Omental fat pad (tissue), 4 donors: ENCODE data around the gene SLC2A4. TPM values are rescaled to one million over a fixed set of nuclear protein-coding genes. Genes with fewer than 3 reads are reported as not detected.
"Not testable (repeated sequence)": the region's sequence is repeated elsewhere in the genome, so short reads cannot be mapped to it uniquely, and the experiment has no call there.

Experiments
- ATAC-seq: fragments of 150-250 bp; one replicate; pipeline ENCODE4 v1.9.1; 2016; ENCODE audit warnings: mild to moderate bottlenecking, moderate library complexity; ENCODE audit not compliant: low FRiP score
- DNase-seq: peaks from one replicate; pipeline ENCODE4 v3.0.0-alpha.2; 2019; ENCODE audit warnings: low spot score
- total RNA-seq, 4 donors: library from RNA; depleted of rRNA; stranded (reverse); fragments of >200 nt; gene quantifications; one replicate each; pipeline ENCODE4 v1.1.0, GENCODE V29; 2016
- TF ChIP-seq, protein P1 (sequence below), 3 donors: fragments of 450-650 bp; IDR thresholded peaks; one replicate each; pipeline ENCODE4 v1.5.1; 2016 to 2017; ENCODE audit warnings: antibody characterized with exemption in 3 of 3, mild to moderate bottlenecking in 3 of 3, moderate library complexity in 2 of 3

The SLC2A4 gene
- total RNA-seq, 4 donors from 2014 or later: 8.9 to 29.2 (median 12.1) TPM

DNA sequence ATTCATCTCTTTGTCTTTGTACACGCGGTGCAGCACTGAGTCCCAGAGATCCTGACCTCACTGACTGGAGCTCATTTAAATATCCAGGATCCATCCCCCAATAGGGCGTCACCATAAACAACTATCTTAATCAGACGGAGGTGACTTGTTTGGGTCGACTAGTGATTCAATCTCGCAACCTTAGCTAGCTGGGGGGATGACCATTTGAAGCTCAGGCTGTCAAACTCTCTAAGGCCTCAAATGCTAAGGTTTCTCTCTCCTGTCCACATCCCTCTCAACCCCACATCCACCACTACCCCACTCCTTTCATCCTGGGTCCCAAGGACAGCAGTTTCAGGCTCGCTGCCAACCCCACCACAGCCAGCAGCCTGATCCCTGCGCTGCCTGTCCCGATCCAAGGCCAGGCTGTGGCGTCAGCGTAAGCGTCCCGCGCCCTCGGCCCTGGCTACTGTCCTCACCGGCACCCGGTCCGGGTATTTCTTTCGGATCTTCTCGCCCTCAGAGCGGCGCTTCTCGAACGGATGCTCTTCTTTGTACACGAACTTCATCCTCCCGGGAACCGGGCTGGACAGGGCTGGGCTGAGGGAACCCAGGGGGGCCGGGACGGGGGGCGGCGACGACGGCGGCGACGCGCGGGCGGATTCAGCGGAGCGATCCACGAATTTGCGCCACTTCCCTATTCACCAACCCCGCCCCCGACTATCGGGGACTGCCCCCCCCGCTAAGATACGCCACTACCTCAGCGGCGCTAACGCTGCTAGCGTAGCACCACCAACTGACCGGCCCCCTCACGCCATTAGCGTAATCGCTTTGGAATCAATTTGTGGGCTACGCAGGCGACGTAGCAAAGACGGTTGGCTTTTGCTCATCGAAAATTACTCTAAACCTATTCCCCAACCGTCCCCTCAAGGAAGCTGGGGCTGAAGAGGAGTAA is 39.5 kb upstream of the SLC2A4 start, which contains the start of gene GABARAP:
GABARAP (minus strand) TSS at position 667 of the 934 bp plus-strand sequence; CDS start at position 548, 119 bp downstream.
- ATAC-seq (peak; percentile 34), DNase-seq (peak; percentile 94)
- TF ChIP-seq, protein P1, sequence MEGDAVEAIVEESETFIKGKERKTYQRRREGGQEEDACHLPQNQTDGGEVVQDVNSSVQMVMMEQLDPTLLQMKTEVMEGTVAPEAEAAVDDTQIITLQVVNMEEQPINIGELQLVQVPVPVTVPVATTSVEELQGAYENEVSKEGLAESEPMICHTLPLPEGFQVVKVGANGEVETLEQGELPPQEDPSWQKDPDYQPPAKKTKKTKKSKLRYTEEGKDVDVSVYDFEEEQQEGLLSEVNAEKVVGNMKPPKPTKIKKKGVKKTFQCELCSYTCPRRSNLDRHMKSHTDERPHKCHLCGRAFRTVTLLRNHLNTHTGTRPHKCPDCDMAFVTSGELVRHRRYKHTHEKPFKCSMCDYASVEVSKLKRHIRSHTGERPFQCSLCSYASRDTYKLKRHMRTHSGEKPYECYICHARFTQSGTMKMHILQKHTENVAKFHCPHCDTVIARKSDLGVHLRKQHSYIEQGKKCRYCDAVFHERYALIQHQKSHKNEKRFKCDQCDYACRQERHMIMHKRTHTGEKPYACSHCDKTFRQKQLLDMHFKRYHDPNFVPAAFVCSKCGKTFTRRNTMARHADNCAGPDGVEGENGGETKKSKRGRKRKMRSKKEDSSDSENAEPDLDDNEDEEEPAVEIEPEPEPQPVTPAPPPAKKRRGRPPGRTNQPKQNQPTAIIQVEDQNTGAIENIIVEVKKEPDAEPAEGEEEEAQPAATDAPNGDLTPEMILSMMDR (IDR thresholded peaks at IDR 0.05): no peak

DNA sequence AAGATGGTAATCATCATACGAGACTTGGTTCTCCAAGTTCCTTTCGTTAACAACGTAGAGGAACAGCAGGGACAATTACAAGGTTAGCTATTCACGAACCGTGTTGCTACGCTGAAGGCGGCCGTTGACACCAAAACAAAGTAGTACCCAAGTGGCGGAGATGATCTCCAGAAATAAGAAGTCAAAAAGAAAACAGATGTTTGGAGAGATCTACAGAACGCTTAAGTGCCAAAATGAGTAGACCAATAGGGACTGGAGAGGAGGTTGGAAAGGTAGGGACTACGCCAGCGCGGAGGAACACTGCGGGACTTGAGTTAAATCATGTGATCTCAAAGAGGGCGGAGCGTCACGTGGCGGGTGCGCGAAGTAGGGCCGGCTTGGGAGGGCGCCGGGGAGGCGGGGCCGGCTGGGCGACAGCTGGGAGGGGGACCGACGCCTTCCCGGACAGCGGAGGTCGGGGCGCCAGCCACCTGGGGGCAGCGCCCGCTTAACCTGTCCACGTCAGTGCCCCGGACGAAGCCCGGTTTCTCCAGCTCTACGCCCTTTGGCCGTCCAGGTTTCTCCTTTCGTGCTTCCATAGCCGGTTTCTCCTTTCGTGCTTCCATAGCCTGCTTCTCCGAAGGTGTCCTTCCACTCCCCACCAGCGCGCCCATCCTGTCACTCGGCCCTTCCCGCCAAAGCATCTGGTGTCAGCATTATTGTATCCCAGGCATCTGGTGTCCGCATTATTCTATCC is 38.6 kb upstream of the SLC2A4 start:
- TF ChIP-seq, protein P1 (IDR thresholded peaks at IDR 0.05): no peak
- ATAC-seq (peak; percentile 45), DNase-seq (peak; percentile 97)

DNA sequence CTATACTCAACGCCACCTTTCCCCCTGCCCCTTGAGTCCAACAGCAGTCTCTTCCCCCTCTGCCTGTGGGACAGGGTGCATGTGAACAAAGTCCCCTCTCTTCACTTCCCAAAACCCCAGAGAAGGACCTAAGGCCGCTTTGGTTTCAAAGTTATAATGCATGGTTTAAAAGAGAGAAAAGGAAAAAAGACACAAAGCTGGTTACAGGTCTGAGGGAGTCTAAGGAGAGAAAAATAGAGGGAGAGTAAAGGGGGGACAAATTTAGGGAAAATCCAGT is 38.1 kb upstream of the SLC2A4 start:
- ATAC-seq (no peak), DNase-seq (no peak)

DNA sequence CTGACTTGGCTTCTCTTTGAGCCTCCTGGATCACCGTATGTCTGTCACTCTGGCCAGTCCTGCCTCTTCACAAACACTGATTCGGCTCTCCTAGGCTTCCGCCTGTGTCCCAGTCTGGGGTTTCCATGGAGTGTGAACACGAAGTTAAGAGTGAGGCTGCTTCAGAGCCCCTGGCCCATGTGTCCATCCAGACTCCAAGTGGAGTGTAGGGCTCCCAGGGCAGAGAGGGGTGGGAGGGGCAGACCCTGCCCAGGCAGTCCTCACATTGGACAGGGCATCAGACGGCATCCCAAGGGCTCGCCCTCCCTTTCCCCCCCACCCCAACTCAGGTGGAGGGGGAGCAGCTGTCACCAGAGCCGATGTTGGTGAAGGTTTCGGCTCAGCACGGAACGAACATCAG is 37.7 kb upstream of the SLC2A4 start:
- DNase-seq, ATAC-seq: not testable (repeated sequence)

More for the DNA sequence above, 38.1 kb upstream of the SLC2A4 start:
- TF ChIP-seq, protein P1 (IDR thresholded peaks at IDR 0.05): no peak

DNA sequence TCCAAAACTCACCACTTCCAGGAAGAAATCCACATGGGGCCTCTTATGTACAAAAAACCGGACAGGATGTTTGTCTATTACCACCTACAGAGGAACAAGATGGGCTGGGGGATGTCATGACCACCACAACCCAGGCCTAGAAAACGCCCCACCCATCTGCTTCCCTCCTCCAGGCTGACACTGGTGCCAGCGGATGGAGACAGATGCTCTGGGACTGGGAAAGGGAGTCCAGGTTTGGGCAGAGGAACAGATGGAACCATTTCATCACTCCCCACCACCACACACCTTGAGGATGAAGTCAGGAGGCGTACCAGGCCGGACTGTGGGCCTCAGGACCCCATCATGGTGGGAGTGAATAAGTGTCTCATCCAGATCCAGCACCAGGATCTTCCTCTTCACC is 34.7 kb upstream of the SLC2A4 start:
- DNase-seq: no peak
- no peak for ATAC-seq
- TF ChIP-seq, protein P1 (IDR thresholded peaks at IDR 0.05): no peak

DNA sequence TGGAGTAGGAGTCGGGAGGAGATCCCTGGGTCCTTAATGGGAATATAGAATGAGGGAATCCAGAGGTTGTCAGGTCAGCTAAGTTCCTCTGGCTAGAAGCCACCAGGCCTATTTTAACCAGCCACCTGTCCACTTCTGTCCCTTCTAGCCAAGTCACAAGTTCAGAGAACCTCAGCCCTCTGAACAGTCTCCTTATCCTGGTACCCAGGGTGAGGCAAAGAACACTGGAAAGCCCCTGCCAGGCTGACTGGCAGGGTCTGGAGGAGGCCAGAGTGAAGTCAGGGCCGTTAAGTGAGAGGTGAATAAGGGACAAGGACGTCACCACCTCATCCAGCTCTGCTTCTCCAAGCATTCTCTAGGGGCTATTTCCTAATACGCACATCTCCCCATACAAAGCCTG is 32.7 kb upstream of the SLC2A4 start:
- DNase-seq: no peak
- ATAC-seq: no peak
- TF ChIP-seq, protein P1 (IDR thresholded peaks at IDR 0.05): no peak

DNA sequence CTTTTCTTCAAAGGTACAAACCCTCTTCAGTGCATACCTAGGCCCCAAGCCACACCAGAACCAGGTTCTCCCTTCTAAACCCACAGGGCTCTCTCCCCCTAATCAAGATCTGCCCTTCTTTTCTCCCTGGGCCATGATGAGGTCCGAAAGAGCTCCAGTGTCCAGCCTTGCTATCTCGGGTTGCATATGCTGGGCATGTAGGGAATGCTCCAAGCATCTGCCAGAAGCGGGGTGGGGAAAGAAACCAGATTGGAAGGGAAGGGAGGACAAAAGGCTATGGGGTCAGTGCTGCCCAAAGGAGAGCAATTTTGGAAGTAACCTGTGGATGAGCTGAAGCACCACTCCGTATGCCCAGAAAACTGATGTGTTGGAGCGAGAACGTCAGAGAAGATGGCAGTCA is 32.3 kb upstream of the SLC2A4 start:
- DNase-seq: no peak
- TF ChIP-seq, protein P1 (IDR thresholded peaks at IDR 0.05): no peak
- ATAC-seq: no peak
